HG03196 (cell line): Measurements from ENCODE around the gene ANKS1A.

Source experiments
- ATAC-seq: cut with Tn5 transposase; IDR thresholded peaks from one replicate; pipeline ENCODE4 v1.9.1; 2021; ENCODE audit not compliant: unreplicated experiment

Gene ANKS1A

DNA sequence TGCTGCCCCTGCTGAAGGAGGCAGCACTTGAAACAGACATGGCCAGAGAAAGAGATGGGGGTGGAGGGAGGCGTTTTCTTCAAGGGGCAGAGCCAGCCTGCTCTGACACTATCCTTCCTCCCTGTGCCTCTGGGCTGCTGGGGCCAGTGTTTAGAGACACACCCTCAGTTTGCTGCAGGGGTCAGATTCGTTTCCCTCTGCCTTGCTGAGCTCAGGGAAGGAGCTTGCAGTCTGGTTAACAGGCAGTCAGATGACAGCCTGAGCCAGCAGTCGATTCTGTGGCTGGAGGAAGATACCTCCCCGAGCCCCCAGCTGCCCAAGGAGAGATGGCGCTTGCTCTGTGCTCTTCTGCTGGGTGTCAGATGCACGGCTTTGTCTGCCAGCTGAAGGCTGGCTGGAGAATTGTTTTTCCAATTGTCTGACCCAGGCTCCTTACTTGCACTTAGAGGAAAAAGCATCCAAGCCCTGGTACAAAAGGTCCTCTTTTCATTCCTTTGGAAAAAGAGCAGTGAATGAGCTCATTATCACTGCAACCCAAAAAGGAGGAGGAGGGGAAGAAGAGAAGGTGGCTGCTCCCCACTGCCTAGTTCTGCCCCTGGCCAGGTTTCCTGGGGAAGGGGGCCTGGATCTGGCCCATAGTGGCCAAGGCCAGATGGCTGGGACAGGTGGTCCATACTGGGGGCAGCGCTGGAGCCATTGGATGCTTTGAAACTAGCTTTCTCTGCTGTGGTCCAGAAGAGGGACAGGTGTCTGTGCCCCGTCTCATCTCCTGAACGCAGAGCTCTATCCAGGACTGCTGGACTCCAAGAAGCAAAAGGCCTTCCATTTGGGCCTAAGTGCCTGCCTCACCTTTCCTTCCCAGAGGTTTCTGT is 163.9 kb downstream of the ANKS1A start:
- ATAC-seq, result no peak

DNA sequence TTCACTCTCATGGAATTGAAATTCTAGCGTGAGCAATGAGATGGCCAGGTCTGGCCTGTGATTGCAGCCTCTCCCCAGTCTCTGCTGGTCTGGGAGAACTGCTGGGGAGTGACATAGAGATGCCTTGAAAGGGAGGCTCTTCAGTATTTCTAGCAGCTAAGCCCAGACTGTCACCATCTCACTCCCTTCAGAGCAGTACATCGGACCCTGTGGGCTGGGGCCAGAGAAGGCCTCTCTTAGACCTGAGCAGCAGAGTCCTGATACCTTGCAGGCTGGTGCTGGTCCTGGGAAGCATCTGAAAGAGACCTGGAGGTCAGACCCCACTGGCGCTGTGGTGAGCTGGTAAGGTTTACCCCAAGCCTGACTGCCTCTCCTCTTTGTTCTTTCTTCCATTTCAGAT is 164.6 kb downstream of the ANKS1A start:
- no peak for ATAC-seq

DNA sequence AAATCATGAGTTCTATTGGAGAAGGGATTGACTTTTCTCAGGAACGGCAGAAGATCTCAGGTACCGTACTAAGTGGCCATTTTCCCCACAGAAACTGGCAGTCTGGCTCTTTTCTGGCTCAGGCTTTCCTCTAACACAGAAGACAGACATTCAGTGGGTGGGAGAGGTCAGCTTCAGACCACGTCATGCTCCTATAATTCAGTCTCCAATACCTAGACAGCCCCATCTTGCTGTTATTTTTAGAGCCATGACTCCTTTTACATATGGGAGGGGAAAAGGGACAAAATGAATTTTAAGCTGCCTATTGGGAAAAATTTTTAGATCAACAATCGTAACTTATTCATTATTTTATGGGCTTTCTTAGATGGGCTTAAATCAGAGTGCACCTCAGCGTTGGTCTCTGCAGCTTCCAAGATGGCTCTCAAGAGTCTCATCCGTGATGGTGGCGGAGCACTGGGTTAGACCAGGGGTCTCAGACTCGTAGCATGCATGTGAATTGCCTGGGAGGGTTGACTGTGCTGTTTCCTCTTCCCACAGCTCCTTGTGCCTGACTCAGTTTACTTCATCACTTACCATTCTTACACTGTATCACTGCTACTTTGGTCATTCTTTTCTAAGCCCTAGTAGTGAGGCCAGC is 165.2 kb downstream of the ANKS1A start:
- ATAC-seq, result no peak

DNA sequence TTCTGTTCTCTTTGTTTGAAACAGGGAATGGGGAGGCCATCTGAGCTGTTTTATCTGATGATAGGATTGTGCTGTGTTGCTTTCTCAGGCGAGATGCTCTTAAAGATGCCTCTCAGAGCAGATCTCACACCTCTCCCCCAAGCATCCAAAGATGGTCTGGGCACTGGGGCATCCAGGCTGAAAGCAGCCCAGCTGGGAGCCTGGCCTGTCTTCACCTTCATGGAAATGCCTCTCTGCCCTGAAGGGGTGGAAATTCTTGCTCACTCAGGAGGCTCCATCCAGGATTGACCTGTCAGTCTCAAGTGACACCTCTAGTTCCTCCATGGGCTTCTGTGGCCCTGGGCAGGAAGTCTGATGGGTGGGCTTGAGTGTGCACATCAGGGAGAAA is 165.7 kb downstream of the ANKS1A start:
- ATAC-seq, result no peak

DNA sequence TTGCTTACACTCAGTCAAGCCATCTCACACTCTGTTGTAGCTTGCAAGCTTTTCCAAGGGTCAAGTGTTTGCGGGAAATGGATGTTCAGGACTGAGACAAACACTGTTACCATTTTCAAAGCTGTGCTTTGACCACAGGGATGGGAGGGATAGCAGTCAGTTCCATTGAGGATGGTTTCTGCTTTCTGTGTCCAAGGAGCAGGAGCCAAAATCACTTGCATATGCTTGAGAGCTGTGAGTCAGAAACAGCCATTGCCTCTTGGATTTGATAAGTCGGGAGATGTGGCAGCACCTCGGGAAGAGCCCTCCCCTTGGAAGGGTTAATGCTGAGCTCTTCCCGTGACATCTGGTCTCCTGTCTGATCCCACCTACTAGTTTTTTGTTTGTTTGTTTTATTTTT is 166.8 kb downstream of the ANKS1A start:
- no peak for ATAC-seq

DNA sequence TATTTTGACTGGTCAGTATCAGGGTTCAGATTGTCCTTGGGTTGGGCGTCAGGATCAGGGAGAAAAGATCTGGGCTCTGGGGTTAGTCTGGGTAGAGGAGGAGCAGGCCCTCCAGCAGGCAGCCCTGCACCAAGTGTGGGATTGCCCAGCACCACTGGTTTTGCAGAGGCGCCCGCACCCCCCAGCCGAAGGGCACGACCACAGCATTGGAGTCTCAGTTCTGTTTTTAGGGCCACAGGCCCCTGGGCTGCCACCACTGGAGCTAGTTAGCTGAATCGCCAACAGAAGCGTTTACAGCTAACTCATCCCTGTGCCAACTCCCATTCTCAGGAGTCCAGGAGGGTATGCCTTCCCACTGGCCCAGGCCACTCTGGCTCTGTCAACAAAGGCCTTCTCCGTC is 167.9 kb downstream of the ANKS1A start:
- no peak for ATAC-seq

DNA sequence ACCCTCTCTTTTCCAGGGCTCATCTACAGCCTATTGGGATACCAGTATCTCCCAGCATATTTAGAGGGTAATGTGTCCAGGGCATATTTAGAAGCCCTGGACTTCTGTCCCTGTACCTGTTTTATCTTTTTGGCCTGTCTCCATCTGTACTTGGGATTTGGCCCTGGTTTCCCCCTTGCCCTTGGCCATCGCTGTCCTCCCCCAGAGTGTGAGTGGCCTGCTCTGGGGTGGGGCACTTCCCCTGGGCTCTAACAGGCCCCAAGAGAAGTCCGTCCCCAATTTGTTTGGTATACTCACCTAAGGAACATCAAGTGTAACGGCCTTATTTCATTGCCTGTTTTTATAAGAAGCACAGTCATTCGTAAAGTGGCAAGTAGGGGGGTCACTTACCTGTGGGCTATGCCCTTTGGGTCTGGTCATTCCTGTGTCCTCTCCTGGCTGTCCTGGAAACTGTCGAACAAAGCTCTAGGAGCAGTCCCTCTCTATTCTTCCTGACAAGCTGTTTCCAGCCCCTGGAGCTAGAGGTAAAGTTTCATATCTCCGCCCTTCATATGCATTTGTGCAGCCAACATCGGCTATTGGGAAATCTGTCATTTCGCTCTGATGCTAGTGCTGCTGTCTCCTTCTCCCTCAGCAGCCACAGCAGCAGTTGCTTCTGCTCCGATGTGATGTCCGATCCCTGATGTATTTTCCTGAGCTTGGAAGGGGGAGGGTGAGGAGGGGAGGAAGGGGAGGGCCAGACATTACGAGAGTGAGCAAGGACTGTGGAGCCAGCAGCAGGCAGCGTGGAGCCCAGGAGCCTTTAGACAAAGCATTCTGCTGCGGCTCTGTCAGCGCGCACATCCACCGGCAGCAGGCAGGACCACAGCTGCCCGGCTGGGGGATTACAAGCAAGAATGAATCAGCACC is 168.6 kb downstream of the ANKS1A start:
- ATAC-seq, result no peak

DNA sequence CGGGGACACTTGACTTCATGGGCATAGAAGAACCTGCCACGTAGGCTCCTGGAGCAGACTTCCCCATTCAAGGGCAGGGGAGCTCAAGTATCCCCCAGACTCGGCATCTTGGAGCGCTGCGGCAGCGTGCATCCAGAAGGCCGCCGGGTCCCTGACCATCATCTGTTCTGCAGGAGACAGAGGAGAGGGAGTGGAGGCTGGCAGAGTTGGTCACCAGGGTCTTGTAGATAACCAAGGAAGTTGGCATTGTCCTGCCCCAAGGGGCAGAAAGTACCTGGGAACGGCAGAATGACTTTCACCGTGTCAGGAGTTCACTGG is 169.3 kb downstream of the ANKS1A start:
- no peak for ATAC-seq

DNA sequence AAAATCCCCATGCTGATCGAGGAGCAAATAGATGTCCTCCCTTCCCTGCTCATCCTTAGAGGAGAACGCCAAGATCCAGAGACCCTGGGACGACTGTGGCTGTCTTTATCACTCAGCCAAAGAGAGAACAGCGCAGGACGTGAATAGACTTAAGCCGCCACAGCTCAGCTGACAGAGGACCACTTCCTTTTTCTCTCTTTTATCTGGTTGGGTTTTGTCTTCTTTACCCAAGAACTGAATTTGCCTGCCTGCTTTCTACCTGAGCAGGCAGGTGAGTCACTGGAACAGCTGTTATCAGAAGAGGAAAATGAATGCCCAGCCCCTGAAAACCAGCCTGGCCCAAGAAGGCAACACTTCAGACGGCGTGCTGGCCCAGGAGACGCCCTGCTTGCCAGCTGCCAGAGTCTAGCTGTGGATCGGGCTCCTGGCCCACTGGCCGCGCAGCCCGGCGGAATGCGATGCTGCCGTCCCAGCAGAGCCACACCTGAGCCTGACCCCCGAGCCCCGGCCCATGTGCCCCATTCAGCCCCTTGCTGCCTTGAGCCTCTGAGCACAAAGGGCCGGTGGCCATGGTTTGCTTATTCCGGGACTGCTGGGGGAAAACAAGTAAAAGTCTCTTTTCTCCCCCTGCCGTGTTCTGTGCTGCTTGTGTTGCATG is 169.9 kb downstream of the ANKS1A start:
- no peak for ATAC-seq

DNA sequence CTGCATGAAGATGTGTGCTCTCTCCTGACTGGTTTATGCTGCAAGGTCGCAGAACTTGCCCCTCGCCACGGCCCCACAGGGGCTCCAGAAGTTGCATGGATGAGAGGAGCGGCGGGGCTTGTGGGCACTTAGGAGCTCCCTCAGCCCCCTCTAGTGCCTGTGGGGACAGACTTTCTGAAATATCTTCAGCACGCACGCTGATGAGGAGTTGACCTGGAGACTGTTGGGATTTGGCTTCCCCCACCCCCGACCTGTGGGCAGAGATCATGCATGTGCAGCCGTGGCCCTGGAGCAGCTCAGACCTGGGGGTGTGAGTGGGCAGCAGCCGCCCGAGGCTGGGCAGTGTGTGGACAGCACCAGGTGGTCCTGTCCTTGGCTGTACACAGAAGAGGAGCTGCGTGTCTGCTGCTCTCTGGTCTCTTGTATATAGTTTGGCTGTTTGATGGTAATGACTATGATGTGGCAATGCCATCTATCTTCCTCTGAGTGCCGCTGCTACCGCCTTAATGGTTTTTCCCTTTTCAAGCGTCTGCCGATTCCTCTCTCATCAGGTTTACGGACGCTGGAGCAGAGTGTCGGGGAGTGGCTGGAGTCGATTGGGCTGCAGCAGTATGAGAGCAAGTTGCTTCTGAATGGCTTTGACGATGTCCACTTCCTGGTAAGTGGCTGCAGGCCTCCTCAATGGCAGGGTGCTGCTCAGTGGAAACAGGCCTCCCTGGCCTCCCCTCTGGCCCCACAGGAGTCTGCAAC is 170.7 kb downstream of the ANKS1A start:
- no peak for ATAC-seq

DNA sequence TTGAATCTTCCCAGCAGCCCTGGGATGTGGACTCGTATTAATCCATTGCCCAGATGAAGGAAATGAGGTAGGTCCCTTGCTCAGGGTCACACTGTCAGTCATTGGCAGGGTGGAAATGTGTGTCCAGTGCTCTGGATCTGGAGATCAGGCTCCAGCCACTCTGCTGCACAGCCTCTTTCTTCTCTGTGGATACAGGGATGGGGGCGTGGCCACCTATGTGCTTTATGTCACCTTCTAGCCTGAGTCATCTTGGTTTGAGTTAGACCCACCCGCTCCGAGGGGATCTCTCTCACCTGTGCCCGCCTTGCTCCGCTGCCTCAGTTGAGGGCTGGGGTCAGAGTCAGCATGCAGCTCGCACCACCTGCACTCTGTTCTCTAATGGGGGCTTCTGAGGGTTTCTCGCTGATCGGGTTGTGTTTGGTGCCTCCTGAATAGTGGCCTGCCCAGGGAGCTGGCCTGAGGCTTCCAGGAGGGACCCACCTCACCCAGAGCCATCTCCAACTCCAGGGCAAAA is 172.1 kb downstream of the ANKS1A start:
- no peak for ATAC-seq

DNA sequence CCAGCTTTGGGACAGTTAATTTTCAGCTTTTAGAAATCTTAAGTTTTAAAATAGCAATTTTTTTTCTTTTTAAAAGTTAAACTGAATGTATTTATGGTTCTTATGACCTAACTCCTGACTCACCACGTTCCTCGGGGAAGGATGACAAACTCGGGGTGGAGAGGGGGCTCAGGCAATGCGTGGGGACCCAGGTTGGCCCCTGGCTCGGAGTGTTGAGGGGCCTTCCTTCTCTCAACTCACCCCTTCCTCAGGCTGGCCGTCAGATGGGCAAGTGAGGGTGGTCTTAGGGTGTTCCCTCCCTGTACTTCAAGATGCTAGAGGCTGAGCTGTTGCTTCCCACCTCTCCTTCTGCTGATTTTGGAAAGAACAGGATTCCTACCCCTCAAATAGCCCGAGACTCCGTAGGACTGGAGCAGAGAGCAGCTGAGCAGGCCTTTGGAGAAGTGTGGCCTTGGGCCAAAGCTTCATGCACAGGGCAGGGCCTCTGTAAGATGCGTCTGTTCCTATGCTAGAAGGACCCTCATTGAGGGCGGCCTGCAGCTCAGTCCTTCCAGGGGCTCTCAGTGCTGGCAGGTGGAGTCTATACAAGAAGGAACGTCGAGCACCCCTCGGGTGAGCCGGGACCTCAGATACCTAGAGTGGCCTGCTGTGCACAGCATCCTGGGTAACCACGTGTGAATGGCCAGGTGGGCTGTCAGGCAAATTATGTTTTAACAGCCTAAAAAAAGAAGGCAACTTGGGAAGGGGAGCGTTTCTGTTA is 172.8 kb downstream of the ANKS1A start:
- ATAC-seq, result no peak

DNA sequence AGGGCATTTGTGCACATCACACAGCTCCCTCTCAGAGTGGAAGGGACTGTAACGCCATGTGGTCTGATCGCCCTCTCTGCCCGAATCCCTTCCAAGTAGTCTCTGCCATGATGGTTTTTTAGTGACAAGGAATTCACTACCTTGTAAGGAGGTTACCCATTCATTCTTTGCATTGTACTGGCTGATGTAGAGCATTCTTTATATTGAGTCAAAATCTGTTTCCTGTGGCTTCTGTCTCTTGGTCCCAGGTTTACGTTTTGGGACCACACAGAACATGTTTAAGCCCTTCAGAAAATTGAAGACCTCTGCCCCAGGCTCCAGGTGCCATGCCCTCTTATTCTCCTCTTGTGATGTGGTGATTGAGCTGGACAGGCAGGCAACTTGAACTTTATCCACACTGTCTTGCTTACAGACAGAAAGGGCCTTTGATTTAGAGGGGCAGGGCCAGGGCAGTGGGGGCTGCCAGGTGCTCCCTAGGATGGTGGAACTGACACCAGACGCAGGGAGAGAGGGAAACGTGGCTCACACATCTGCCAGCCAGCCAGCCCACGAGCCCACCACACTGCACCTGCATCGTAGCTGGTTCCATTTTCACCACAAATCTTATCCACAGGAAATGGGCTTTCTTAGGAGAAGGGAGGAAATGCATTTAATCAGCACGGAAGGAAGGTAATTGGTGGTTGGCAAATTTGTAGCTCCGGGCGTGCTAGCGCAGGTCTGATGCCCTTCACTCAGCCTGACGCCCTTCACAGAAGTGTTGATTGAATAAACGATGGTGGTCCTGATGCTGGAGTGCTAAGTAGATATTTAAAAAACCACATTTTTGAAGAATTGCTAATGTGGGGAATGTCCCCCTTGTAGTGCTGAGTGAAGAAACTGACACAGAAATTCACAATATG is 173.9 kb downstream of the ANKS1A start:
- no peak for ATAC-seq

DNA sequence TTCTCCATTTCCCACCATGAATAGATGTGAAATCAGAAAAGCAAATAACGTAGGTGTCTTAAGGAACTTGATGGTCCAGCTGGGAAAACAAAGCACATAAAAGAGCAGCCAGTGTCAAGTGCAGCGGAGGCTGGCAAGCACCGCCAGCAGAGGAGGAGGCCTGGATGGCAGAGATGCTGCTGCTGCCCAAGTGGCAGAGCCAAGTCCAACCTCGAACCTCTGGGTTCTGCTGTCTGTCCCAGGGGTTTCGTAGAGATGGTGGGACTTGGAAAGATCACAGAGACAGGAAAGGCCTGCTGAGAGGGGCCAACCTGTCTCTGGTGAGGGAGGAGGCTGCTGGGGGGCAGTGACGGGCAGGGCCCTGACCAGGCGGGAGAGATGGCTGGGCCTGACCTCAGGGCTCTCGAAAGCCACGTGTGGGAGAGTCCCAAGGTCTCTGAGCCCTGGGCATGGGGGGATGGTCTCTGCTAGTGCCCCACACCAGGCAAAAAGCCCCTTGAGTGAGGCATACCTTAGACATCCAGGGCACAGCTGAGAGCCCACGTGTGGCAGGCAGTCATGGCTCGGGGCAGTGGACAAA is 174.7 kb downstream of the ANKS1A start:
- ATAC-seq, result no peak

DNA sequence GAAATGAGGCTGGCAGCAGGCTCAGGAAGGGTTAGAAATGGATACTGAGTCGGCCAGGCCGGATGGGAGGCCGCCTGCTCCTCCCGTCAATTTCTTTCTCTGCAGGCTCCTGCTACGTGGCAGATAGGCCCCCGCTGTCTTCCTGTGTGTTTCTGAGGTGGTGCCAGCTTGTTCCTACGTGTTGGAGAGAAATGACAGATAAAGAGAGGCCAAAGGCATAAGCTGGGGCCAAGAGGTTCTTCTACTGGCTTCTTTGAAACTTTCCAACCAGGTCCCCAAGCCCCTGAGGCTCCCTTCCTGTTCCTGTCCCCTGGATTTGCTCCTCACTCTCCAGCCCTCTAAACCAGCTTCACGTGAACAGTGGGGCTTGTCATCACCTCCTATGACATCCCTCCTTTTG is 175.2 kb downstream of the ANKS1A start:
- ATAC-seq, result no peak

DNA sequence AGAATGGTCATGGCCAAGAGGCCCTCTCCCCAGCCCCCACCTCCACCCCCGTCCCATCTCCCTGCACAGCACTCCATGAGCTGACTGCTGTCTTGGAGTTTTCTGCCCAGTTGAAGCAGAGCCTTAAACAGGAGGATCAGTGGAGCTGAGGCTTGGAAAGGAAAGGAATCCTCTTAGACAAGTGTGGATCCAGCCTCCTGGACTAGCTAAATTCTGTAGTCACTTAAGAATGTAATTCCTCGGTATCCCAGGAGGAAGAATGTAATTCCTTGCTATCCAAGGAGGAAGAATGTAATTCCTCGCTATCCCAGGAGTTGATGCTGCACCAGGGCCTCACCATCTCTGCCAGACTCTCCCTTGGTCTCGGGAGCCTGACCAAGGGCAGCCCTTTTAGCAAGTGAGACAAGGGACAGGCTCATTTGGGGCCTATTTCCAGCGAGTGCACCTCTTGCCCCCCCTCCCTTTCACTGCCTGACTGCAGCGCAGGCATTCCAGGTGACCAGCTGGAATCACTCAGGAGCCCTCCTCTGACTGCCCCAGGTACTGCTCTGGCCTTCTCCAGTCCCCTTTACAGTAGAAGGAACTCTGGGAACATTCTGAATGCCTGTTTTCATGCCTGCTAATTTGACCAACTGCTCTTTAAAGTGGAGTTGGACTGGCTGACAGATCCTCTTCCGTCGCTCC is 175.8 kb downstream of the ANKS1A start:
- ATAC-seq, result no peak

DNA sequence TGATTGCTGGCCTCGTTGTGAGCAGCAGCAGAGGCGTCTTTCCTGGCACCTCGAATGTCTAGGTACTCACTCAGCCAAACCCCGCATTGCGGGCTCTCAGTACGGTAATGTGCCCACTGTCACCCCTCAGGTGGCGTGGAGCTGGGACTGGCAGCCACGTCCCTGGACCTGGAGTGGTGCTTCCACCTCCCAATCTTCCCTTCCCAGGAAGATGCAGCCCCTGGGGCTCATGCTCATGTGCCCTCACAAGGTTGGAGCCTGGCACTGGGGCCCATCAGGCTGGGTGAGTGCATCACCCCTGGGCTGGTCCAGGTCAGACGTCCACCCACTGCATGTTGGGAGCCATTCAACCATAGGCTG is 176.4 kb downstream of the ANKS1A start:
- no peak for ATAC-seq

DNA sequence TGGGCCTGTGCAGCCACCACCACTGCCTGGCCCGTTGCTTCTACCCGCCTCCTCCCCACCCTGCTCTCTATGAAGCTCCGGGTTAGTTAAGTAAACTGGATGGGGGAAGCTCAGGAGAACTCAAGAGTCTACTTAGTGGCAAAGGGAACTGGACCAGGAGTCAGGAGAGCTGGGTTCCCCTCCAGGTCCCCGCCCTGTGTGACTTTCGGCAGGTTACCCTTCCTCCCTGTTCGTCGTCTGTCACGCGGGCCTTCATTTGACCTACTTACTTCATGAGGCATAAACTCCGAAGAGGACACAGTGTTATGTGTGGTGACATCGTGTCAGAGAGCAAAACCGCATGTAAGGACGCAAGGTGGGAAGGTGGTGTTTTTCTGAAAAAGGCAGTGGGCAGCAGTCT is 176.8 kb downstream of the ANKS1A start:
- no peak for ATAC-seq
